Femur (tissue), 1 donor: Measurements from ENCODE around the gene NRIP2.
A peak's percentile ranks its signal among the peaks of the same experiment; 100 is the strongest.
"Not testable (repeated sequence)": the region's sequence is repeated elsewhere in the genome, so short reads cannot be mapped to it uniquely, and the experiment has no call there.

Source experiments
- DNase-seq: peaks from one replicate; pipeline ENCODE4 v3.0.0-alpha.2; 2017

Gene NRIP2, protein sequence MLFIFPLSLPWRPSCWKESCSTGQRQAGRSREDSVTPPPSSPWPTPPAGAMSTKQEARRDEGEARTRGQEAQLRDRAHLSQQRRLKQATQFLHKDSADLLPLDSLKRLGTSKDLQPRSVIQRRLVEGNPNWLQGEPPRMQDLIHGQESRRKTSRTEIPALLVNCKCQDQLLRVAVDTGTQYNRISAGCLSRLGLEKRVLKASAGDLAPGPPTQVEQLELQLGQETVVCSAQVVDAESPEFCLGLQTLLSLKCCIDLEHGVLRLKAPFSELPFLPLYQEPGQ

GRCh38 chr12:2834581-2835491 lies at the start of gene NRIP2:
Gene NRIP2, minus strand, starts transcription at chr12:2835035. Its CDS starts 52 bp downstream, at chr12:2834983.
- DNase-seq = peak; percentile 90

GRCh38 chr12:2879853-2880252 lies 45.0 kb upstream of the NRIP2 start:
- no peak for DNase-seq

- DNase-seq = no peak
Measured at GRCh38 chr12:2877953-2878732, 43.3 kb upstream of the NRIP2 start.

- DNase-seq = peak; percentile 95
Measured at GRCh38 chr12:2877047-2877952, 42.5 kb upstream of the NRIP2 start, which contains the start of the genes FOXM1 and RHNO1. Gene FOXM1, minus strand, starts transcription at chr12:2877174. Its CDS starts 2,696 bp downstream, at chr12:2874478. Gene RHNO1, plus strand, starts transcription at chr12:2877223. Its CDS starts 8,144 bp downstream, at chr12:2885367.

GRCh38 chr12:2876431-2877046 lies 41.7 kb upstream of the NRIP2 start:
- no peak for DNase-seq

DNA sequence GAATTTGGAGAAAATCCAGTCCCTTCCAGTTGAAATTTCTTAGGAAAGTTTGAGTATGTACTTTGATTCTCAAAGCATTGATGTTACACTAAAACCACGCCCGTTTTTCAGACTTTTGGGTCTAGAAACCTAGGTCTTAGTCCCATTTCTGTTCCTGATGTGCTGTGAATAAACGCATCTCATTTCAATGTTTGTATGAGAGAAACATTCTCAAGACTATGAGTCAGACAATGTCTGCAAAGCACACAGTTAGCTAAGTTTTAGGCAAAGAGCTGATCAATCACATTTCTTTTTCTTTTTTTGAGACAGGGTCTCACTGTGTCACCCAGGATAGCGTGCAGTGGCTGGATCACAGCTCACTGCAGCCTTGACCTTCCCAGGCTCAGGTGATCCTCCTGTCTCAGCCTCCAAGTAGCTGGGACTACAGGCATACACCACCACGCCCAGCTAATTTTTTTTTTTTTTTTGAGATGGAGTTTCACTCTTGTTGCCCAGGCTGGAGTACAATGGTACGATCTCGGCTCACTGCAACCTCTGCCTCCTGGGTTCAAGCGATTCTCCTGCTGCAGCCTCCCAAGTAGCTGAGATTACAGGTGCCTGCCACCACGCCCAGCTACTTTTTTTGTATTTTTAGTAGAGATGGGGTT lies 34.3 kb upstream of the NRIP2 start:
- DNase-seq = not testable (repeated sequence)

DNA sequence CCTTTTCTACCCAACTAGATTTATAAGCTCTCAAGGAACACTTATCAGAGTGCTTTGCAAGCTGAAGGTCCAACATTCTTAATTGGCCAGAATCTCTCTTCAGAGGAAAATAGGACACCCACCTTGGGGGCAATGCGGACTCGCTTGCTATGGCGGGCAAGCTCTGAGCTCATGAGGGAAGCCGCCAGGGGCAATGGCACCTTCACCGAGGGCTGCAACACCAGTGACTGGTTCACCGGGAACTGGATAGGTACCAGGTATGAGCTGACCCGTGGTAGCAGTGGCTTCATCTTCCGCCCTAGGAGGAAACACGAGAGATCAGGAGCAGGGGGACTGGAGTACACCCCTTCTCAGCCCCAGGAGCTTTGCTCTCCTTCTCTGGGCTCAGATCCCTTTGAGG lies 29.4 kb upstream of the NRIP2 start:
- DNase-seq = no peak

GRCh38 chr12:2863402-2863801 lies 28.6 kb upstream of the NRIP2 start:
- DNase-seq = not testable (repeated sequence)

DNA sequence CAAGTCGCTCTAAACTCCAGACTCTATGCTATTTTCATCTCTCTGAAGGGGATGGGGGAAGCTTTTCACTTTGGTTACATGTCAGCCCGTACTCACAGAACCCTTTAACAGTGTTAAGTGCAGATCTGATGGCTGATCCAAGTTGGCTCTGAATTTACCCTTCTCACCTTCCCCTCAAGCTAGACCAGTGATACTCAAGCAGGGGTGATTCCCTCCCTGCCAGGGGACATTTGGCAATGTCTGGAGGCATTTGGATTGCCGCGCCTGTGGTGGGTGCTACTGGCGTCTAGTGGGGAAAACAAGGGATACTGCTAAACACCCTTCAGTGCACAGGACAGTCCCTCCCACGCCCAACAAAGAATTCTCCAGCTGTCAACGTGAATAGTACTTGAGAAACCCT lies 28.0 kb upstream of the NRIP2 start:
- DNase-seq = no peak

GRCh38 chr12:2860170-2860569 lies 25.3 kb upstream of the NRIP2 start:
- DNase-seq = no peak

- DNase-seq = no peak
Measured at GRCh38 chr12:2858944-2859421, 24.1 kb upstream of the NRIP2 start.

- no peak for DNase-seq
Measured at GRCh38 chr12:2858334-2858733, 23.5 kb upstream of the NRIP2 start.

DNA sequence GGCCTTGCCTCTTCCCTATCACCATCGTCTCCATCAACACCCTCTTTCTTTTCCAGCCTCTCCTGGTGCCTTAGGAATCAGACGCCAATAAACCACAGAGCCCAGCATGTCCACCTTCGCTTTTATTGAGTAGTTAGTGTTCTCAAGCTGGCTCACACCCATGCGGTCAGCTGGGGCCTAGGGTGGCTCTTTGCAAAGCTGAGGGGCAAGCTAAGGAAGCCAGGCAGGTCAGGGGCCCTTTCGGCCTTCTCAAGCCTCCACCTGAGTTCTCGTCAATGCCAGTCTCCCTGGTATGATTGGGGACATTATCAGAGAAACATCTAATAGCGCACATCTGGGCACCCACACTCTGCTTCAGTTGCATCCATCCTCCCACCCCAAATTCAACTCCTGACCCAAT lies 22.7 kb upstream of the NRIP2 start:
- DNase-seq = no peak

- DNase-seq = no peak
Measured at GRCh38 chr12:2857021-2857431, 22.2 kb upstream of the NRIP2 start, which contains the start of gene TEX52. Gene TEX52, minus strand, starts transcription at chr12:2857039. Its CDS starts 13 bp downstream, at chr12:2857026.

DNA sequence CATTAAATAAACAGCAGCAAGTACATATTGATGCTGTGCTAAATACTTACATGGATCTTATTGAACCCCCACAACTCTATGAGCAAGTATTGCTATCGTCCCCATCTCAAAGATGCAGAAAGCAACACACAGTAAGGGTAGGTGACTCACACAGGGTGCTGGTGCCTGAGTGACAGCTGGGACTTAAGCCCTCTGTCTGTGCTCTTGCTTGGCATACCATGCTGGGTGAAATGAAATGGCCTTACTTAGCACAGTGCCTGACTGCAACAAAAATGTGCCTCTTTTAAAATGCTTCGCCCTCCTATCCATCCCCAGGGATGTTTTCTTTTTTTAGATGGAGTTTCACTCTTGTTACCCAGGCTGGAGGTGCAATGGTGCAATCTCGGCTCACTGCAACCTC lies 21.2 kb upstream of the NRIP2 start:
- DNase-seq = no peak

GRCh38 chr12:2855546-2855945 lies 20.7 kb upstream of the NRIP2 start:
- DNase-seq = no peak

- DNase-seq = no peak
Measured at GRCh38 chr12:2854669-2855453, 20.0 kb upstream of the NRIP2 start.

DNA sequence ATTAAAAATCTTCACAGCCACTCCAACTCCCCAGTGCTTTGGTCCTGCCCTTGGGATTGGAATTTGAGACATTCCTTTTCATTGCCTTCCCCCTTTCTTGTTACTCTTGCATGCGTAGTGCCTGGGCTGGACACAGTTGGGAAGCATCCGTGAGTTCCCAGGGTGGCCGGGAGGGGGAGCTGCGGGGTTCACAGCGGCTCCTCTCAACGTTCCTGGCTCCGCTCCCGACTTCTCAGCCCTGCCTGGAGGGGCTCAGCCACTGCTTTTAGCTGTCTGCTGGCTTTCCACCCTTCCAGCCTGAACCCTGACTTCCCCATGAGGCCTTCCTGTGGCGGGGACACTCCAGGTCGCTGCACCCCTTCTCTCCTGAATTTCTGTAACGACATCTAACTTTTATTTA lies 18.8 kb upstream of the NRIP2 start:
- DNase-seq = peak; percentile 89

GRCh38 chr12:2851931-2852330 lies 17.1 kb upstream of the NRIP2 start:
- DNase-seq = no peak

- peak; percentile 57 for DNase-seq
Measured at GRCh38 chr12:2845280-2845679, 10.4 kb upstream of the NRIP2 start.
